HepG2 (cell line): ENCODE data around the gene CCDC157.

Experiments
- ARNT2 ChIP-seq: sonication (generic); formaldehyde crosslinking; IDR thresholded peaks from 2 replicates; pipeline ENCODE4 v1.8.0; 2022; ENCODE audit warnings: mild to moderate bottlenecking, low read depth, missing genetic modification reagents, moderate library complexity
- CTCF ChIP-seq: sonication (generic); formaldehyde crosslinking; IDR thresholded peaks from 2 replicates; pipeline ENCODE4 v1.5.0; 2020; ENCODE audit warnings: mild to moderate bottlenecking, missing genetic modification reagents, moderate library complexity
- EZH2 ChIP-seq: conservative IDR thresholded peaks from 2 replicates; pipeline ENCODE4 v1.6.1; 2012; ENCODE audit warnings: mild to moderate bottlenecking, low read depth, low read length, moderate library complexity
- FOXA3 ChIP-seq: IDR thresholded peaks from 2 replicates; pipeline ENCODE4 v1.6.1; 2016; ENCODE audit warnings: missing genetic modification reagents, missing compliant biosample characterization
- GMEB2 ChIP-seq: IDR thresholded peaks from 2 replicates; pipeline ENCODE4 v1.6.1; 2016; ENCODE audit warnings: missing biosample characterization, missing genetic modification reagents, low read depth
- MEIS2 ChIP-seq: sonication (generic); formaldehyde crosslinking; IDR thresholded peaks from 2 replicates; pipeline ENCODE4 v1.9.0; 2021; ENCODE audit warnings: mild to moderate bottlenecking, missing genetic modification reagents
- NFRKB ChIP-seq: fragments of 450-650 bp; IDR thresholded peaks from 2 replicates; pipeline ENCODE4 v1.6.1; 2017
- PATZ1 ChIP-seq: sonication (generic); formaldehyde crosslinking; IDR thresholded peaks from 2 replicates; pipeline ENCODE4 v1.4.0; 2020; ENCODE audit warnings: missing genetic modification reagents
- SKIL ChIP-seq: sonication (generic); formaldehyde crosslinking; IDR thresholded peaks from 2 replicates; pipeline ENCODE4 v1.8.0; 2022; ENCODE audit warnings: missing genetic modification reagents, mild to moderate bottlenecking, moderate library complexity, borderline replicate concordance
- TCF7 ChIP-seq: sonication (generic); IDR thresholded peaks from 2 replicates; pipeline ENCODE4 v1.6.1; 2016; ENCODE audit warnings: antibody characterized with exemption, low read depth
- ZFP36L2 ChIP-seq: sonication (generic); formaldehyde crosslinking; IDR thresholded peaks from 2 replicates; pipeline ENCODE4 v1.4.0; 2020; ENCODE audit warnings: missing genetic modification reagents
- ZSCAN29 ChIP-seq: sonication (generic); formaldehyde crosslinking; conservative IDR thresholded peaks from 2 replicates; pipeline ENCODE4 v1.4.0; 2020; ENCODE audit warnings: mild to moderate bottlenecking, missing genetic modification reagents

- TF ChIP-seq CTCF (CRISPR knock-in tag) (no peak), TCF7 (no peak), FOXA3 (CRISPR knock-in tag) (no peak), SKIL (CRISPR knock-in tag) (no peak), EZH2 (no peak), ZFP36L2 (CRISPR knock-in tag) (no peak), MEIS2 (CRISPR knock-in tag) (no peak), ARNT2 (CRISPR knock-in tag) (no peak), GMEB2 (no peak), PATZ1 (CRISPR knock-in tag) (no peak), NFRKB (no peak), ZSCAN29 (CRISPR knock-in tag) (no peak)
These were observed 49.6 kb downstream of the CCDC157 start for GRCh38 chr22:30406400-30406799.
